K562 (cell line): Measurements from ENCODE around the gene MGRN1. TPM values are rescaled to one million over a fixed set of nuclear protein-coding genes. Genes with fewer than 3 reads are reported as not detected.

ENCODE experiments used
- ATF7 ChIP-seq: fragments of 450-650 bp; IDR thresholded peaks from 2 replicates; pipeline ENCODE4 v1.7.1; 2014; ENCODE audit warnings: mild to moderate bottlenecking, moderate library complexity
- BHLHE40 ChIP-seq: IDR thresholded peaks from 2 replicates; pipeline ENCODE4 v1.6.1; 2011; ENCODE audit warnings: low read length, improper control_type of control experiment
- CHD2 ChIP-seq: IDR thresholded peaks from 2 replicates; pipeline ENCODE4 v1.6.1; 2011; ENCODE audit warnings: low read depth, low read length
- ESRRA ChIP-seq: fragments of 450-650 bp; IDR thresholded peaks from 2 replicates; pipeline ENCODE4 v1.6.1; 2014; ENCODE audit warnings: low read depth, mild to moderate bottlenecking, moderate library complexity, borderline replicate concordance
- HMGN3 ChIP-seq: IDR thresholded peaks from 2 replicates; pipeline ENCODE4 v1.6.1; 2011; ENCODE audit warnings: borderline replicate concordance, low read depth, mild to moderate bottlenecking, mixed read lengths, low read length; ENCODE audit not compliant: insufficient read length; ENCODE audit errors: extremely low read depth
- KLF13 ChIP-seq: fragments of 450-650 bp; IDR thresholded peaks from 2 replicates; pipeline ENCODE4 v1.6.1; 2016; ENCODE audit warnings: missing genetic modification characterization, low read depth, mild to moderate bottlenecking, missing compliant biosample characterization, moderate library complexity, borderline replicate concordance
- MAZ ChIP-seq, 2 experiments: fragments of 450-650 bp in 1 of 2; sonication (generic) in 1 of 2; formaldehyde crosslinking; IDR thresholded peaks in 1 of 2; conservative IDR thresholded peaks in 1 of 2; 2 replicates each; pipeline versions ENCODE4 v1.4.0 to v1.5.0; 2020; ENCODE audit warnings: mild to moderate bottlenecking in 1 of 2, missing genetic modification reagents in 1 of 2
- MCM2 ChIP-seq: fragments of 450-650 bp; IDR thresholded peaks from 2 replicates; pipeline ENCODE4 v1.6.1; 2017; ENCODE audit warnings: low read depth, mild to moderate bottlenecking
- MEF2D ChIP-seq: conservative IDR thresholded peaks from 2 replicates; pipeline ENCODE4 v1.6.1; 2016; ENCODE audit warnings: low read depth, missing genetic modification characterization, missing compliant biosample characterization
- SUPT5H ChIP-seq: fragments of 450-650 bp; IDR thresholded peaks from 2 replicates; pipeline ENCODE4 v1.6.1; 2016
- ZBTB17 ChIP-seq: fragments of 450-650 bp; formaldehyde crosslinking; IDR thresholded peaks from 2 replicates; pipeline ENCODE4 v1.4.0; 2020; ENCODE audit warnings: mild to moderate bottlenecking
- ZFP1 ChIP-seq: fragments of 450-650 bp; formaldehyde crosslinking; IDR thresholded peaks from 2 replicates; pipeline ENCODE4 v1.4.0; 2020; ENCODE audit warnings: mild to moderate bottlenecking, mixed read lengths
- ZFP36 ChIP-seq: fragments of 150-350 bp; IDR thresholded peaks from 2 replicates; pipeline ENCODE4 v1.6.1; 2018; ENCODE audit warnings: low read length, low read depth; ENCODE audit not compliant: partially characterized antibody
- ZNF124 ChIP-seq: sonication (generic); formaldehyde crosslinking; IDR thresholded peaks from 2 replicates; pipeline ENCODE4 v1.8.1; 2022; ENCODE audit warnings: missing genetic modification reagents
- ZNF165 ChIP-seq: fragments of 250-450 bp; sonication (Bioruptor Pico); IDR thresholded peaks from 2 replicates; pipeline ENCODE4 v1.4.0; 2020; ENCODE audit warnings: borderline replicate concordance
- ZNF212 ChIP-seq: fragments of 450-650 bp; formaldehyde crosslinking; IDR thresholded peaks from 2 replicates; pipeline ENCODE4 v1.4.0; 2020; ENCODE audit warnings: mild to moderate bottlenecking
- ZNF431 ChIP-seq: sonication (generic); formaldehyde crosslinking; IDR thresholded peaks from 2 replicates; pipeline ENCODE4 v1.8.0; 2022; ENCODE audit warnings: mild to moderate bottlenecking, missing genetic modification reagents
- ZNF551 ChIP-seq: fragments of 250-450 bp; sonication (Bioruptor Pico); IDR thresholded peaks from 2 replicates; pipeline ENCODE4 v1.5.0; 2021; ENCODE audit warnings: mild to moderate bottlenecking, moderate library complexity
- ZNF57 ChIP-seq: fragments of 450-650 bp; formaldehyde crosslinking; IDR thresholded peaks from 2 replicates; pipeline ENCODE4 v1.4.0; 2020; ENCODE audit warnings: mild to moderate bottlenecking, moderate library complexity
- polyA plus RNA-seq, 8 experiments: library from polyadenylated mRNA; depleted of rRNA in 4 of 8; stranded (reverse) in 5 of 8; unstranded in 3 of 8; fragments of >200 nt; fragmentation: Nextera tagmentation in 2 of 8; fragmentation: Illumina TruSeq in 1 of 8; extraction: Ambion mirVana in 2 of 8; extraction: Trizol in 1 of 8; gene quantifications; 2 replicates each; pipeline versions ENCODE4 v1.2.1 to v1.2.3, GENCODE V29; 2011 to 2014; ENCODE audit warnings: inconsistent platforms in 1 of 8, missing spikeins in 1 of 8
- total RNA-seq, 7 experiments: library from RNA; depleted of rRNA in 6 of 7; stranded (reverse); fragments of >200 nt in 6 of 7; fragmentation: Illumina TruSeq in 2 of 7; extraction: Trizol in 2 of 7; gene quantifications; 2 replicates each; pipeline versions ENCODE4 v1.2.1 to v1.2.3, GENCODE V29; 2011 to 2021; ENCODE audit warnings: low replicate concordance in 1 of 7
- TF ChIP-seq, protein P1 (sequence below), 2 experiments: fragments of 450-650 bp; conservative IDR thresholded peaks; 2 replicates each; pipeline ENCODE4 v1.6.1; 2017; ENCODE audit warnings: mild to moderate bottlenecking in 2 of 2, moderate library complexity in 2 of 2
- TF ChIP-seq, protein P2 (sequence below): sonication (generic); formaldehyde crosslinking; IDR thresholded peaks from 2 replicates; pipeline ENCODE4 v1.8.0; 2023; ENCODE audit warnings: mild to moderate bottlenecking, missing genetic modification reagents
- TF ChIP-seq, protein P3 (sequence below), 2 experiments: IDR thresholded peaks in 1 of 2; conservative IDR thresholded peaks in 1 of 2; 2 replicates each; pipeline ENCODE4 v1.6.1; 2016; ENCODE audit warnings: low read depth in 2 of 2, mild to moderate bottlenecking in 1 of 2, missing compliant biosample characterization in 1 of 2, missing genetic modification characterization in 1 of 2, moderate library complexity in 1 of 2

MGRN1 gene
- total and polyA plus RNA-seq, 9 of the 15 experiments (the other 6 are each of a cell fraction or from before 2014, with no cell fraction given): 0.15 to 37.9 (median 6.0) TPM

DNA sequence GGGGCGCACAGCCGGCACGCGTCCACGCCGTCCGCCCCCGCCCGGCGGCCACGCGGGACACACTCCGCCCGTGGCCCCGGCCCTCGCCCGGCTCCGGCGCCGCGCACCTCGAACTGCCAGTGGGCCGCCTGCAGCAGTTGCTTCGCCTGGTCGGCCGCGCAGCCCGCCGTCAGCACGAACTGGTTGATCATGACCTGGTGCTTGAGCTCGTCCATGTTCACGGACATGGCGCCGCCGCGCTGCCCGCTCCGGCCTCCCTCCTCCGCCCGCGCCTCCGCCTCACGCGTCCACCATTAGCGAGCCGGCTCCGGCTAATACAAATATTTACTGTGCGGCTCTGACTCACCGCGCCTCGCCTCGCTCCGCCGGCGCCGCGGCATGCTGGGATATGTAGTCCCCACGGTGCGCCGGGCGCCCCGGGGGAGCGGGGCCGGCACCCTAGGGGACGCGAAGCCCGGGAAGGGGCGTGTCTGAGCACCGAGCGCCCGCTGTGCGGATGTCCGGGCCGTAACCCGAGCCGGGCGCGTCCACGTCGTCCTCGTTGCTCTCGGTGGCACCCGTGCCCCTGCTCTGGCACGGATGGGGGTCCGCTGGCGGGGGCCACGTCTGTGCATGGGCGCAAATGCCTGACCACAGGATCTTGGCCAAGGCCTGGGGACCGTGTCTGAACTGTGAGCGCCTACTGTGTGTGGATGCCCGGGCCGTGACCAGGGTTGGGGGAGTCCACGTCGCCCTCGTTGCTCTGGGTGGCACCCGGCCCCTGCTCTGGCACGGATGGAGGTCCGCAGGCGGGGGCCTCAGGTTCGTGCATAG lies 9.8 kb upstream of the MGRN1 start, which contains the start of gene UBALD1 (continued):
- TF ChIP-seq, protein P1, sequence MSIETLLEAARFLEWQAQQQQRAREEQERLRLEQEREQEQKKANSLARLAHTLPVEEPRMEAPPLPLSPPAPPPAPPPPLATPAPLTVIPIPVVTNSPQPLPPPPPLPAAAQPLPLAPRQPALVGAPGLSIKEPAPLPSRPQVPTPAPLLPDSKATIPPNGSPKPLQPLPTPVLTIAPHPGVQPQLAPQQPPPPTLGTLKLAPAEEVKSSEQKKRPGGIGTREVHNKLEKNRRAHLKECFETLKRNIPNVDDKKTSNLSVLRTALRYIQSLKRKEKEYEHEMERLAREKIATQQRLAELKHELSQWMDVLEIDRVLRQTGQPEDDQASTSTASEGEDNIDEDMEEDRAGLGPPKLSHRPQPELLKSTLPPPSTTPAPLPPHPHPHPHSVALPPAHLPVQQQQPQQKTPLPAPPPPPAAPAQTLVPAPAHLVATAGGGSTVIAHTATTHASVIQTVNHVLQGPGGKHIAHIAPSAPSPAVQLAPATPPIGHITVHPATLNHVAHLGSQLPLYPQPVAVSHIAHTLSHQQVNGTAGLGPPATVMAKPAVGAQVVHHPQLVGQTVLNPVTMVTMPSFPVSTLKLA (conservative IDR thresholded peaks at IDR 0.05): peak; percentile 79 to 95
- TF ChIP-seq KLF13 (peak; percentile 72; the same call in 1 of the 2 replicates), ESRRA (peak; percentile 67; the same call in 1 of the 2 replicates), HMGN3 (peak; percentile 96), ZNF57 (CRISPR knock-in tag) (no peak), CHD2 (peak; percentile 28; the same call in 1 of the 2 replicates), MAZ (CRISPR knock-in tag; conservative IDR thresholded peaks at IDR 0.05 in 1 of 2, IDR thresholded peaks at IDR 0.05 in 1 of 2) (peak; percentile 65 to 88), SUPT5H (peak; percentile 85), ZFP1 (CRISPR knock-in tag) (no peak), ATF7 (peak; percentile 83), MEF2D (tag) (no peak), MCM2 (no peak), ZNF431 (peak; percentile 17; the same call in 1 of the 2 replicates), ZNF212 (no peak), ZBTB17 (CRISPR knock-in tag) (no peak), BHLHE40 (peak; percentile 65), ZNF165 (CRISPR knock-in tag) (no peak), ZNF124 (no peak), ZNF551 (no peak), ZFP36 (no peak)
- TF ChIP-seq, protein P2, sequence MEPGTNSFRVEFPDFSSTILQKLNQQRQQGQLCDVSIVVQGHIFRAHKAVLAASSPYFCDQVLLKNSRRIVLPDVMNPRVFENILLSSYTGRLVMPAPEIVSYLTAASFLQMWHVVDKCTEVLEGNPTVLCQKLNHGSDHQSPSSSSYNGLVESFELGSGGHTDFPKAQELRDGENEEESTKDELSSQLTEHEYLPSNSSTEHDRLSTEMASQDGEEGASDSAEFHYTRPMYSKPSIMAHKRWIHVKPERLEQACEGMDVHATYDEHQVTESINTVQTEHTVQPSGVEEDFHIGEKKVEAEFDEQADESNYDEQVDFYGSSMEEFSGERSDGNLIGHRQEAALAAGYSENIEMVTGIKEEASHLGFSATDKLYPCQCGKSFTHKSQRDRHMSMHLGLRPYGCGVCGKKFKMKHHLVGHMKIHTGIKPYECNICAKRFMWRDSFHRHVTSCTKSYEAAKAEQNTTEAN (CRISPR knock-in tag): no peak
- TF ChIP-seq, protein P3, sequence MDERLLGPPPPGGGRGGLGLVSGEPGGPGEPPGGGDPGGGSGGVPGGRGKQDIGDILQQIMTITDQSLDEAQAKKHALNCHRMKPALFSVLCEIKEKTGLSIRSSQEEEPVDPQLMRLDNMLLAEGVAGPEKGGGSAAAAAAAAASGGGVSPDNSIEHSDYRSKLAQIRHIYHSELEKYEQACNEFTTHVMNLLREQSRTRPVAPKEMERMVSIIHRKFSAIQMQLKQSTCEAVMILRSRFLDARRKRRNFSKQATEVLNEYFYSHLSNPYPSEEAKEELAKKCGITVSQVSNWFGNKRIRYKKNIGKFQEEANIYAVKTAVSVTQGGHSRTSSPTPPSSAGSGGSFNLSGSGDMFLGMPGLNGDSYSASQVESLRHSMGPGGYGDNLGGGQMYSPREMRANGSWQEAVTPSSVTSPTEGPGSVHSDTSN (CRISPR knock-in tag; IDR thresholded peaks at IDR 0.05; ENCODE audit: low read depth): no peak
- TF ChIP-seq, protein P3 (tag; conservative IDR thresholded peaks at IDR 0.05; ENCODE audit: low read depth): no peak
